22Rv1 (cell line): Measurements from ENCODE around the gene UNC5A.

Experiments
- H3K27ac ChIP-seq: fragments of 450-650 bp; 2 replicates; pipeline ENCODE4 v1.5.1; 2017
- ZFX ChIP-seq: fragments of 450-650 bp; IDR thresholded peaks from 2 replicates; pipeline ENCODE4 v1.6.1; 2017; ENCODE audit warnings: antibody characterized with exemption, borderline replicate concordance
- TF ChIP-seq, protein P1 (sequence below): fragments of 450-650 bp; IDR thresholded peaks from 2 replicates; pipeline ENCODE4 v1.5.1; 2017; ENCODE audit warnings: mild to moderate bottlenecking

The UNC5A gene

DNA sequence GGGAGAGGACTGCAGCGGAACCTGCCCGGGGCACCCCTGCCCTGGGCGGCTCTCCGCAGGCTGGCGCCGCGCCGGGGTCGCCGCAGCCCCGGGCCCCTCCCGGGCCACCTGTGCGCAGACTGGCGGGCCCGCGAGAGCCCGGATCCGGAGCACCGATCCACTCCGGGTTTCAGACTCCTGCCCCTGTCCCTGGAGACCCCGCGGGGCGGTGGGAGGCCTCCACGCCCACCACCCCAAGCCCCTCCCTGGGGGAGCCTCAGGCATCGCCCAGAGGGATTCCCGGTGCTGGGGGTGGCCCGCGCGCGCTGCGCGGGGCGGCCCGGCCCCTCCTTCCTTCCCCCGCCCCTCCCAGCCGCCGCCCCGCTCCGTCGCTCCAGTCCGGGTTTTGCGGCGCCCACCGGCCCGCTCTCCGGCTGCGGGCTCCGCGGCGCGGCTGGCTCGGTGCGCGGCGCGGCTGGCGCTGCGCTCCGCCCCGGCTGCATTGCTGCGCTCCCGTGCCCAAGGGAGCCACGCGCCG lies at the start of gene UNC5A:
Gene UNC5A, plus strand, starts transcription at position 479 of the 517 bp plus-strand sequence. CDS start 192 bp downstream, outside the sequence.
- H3K27ac ChIP-seq: no peak within 1 kb of the TSS
- TF ChIP-seq, protein P1, sequence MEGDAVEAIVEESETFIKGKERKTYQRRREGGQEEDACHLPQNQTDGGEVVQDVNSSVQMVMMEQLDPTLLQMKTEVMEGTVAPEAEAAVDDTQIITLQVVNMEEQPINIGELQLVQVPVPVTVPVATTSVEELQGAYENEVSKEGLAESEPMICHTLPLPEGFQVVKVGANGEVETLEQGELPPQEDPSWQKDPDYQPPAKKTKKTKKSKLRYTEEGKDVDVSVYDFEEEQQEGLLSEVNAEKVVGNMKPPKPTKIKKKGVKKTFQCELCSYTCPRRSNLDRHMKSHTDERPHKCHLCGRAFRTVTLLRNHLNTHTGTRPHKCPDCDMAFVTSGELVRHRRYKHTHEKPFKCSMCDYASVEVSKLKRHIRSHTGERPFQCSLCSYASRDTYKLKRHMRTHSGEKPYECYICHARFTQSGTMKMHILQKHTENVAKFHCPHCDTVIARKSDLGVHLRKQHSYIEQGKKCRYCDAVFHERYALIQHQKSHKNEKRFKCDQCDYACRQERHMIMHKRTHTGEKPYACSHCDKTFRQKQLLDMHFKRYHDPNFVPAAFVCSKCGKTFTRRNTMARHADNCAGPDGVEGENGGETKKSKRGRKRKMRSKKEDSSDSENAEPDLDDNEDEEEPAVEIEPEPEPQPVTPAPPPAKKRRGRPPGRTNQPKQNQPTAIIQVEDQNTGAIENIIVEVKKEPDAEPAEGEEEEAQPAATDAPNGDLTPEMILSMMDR: no peak
- no peak for TF ChIP-seq ZFX

DNA sequence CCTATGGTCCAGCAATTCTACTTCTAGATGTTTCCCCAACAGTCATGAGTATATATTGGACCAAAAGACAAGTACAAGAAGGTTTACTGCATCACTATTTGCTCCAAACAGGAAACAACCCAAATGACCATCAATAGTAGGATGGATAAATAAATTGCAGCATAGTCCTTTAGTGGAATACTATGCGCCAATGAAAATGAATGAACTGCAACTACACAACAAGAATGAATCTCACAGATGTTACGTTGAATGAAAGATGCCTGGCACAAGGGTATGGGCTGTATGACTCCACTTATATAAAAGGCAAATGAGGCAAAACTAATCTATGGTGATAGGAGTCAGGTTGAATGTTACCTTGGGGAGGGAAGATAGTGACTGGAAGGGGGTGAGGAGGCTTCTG lies 48.6 kb upstream of the UNC5A start:
- TF ChIP-seq ZFX: no peak
- TF ChIP-seq, protein P1: no peak
- H3K27ac ChIP-seq: no peak overlapping the region

DNA sequence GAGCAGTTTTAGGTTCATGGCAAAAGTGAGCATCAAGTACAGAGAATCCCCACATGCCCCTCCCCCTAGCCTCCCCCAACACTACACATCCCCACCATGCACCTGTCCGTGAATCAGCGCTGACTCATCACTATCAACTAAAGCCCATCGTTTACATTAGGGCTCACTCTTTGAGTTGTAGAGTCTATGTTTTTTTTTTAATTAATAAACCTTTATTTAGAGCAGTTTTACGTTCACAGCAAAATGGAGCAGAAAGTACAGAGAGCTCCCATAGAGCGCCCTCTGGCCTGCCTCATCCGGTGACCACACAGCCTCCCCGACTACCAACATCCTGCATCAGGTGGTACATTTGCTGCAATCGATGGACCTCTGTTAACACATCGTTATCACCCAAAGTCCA lies 47.9 kb upstream of the UNC5A start:
- TF ChIP-seq, protein P1: no peak
- TF ChIP-seq ZFX: no peak
- no peak overlapping the region for H3K27ac ChIP-seq

DNA sequence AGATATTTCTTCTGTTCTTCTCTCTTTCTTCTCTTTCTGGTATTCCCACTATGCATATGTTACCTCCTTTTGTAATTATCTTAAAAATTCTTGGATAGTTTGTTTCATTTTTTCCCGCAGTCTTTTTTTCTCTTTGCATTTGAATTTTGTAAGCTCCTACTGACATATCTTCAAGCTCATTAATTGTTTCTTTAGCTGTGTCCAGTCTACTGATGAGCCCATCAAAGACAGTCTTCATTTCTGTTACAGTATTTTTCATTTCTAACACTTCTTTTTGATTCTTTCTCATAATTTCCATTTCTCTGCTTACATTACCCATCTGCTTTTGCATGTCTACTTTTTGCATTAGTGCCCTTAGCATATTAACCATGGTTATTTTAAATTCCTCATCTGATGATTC lies 44.7 kb upstream of the UNC5A start:
- TF ChIP-seq ZFX: no peak
- TF ChIP-seq, protein P1: no peak
- no peak overlapping the region for H3K27ac ChIP-seq

DNA sequence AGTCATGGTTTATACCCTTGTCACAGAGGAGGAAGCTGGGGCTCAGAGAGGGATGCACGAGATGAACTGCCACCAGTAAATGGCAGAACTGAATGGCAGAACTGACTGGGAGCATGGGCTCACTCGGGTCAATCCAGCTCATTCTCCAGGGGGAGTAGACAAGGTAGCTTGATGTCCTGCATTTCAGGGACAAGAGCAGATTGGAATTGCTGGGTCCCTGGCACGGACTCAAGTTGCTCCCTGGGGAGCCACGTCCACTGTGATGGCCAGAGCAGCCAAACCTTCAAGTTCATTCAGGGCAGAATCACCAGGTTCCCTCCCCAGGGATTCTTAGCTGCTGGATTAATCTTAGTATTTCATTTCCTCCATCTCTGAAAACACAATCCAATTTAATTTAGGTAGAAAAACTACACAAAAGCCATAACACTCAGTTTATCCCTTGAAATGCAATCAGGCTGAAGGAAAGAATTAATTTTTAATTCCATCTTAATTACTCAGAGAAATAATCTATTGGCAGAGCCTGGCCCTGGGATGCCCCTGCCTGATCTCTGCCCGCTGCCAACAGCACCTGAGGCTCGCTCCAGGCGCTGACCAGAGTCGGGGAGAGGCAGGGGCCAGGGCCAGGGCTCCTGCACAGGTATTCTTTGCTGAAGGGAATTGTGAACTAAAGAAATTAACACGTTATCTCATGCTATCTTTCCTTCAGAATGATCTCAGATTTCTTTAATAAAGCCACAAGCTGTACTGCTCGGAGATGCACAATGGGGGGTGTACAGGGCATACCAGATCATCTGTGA lies 42.0 kb upstream of the UNC5A start:
- TF ChIP-seq, protein P1: no peak
- TF ChIP-seq ZFX: no peak
- no peak overlapping the region for H3K27ac ChIP-seq

DNA sequence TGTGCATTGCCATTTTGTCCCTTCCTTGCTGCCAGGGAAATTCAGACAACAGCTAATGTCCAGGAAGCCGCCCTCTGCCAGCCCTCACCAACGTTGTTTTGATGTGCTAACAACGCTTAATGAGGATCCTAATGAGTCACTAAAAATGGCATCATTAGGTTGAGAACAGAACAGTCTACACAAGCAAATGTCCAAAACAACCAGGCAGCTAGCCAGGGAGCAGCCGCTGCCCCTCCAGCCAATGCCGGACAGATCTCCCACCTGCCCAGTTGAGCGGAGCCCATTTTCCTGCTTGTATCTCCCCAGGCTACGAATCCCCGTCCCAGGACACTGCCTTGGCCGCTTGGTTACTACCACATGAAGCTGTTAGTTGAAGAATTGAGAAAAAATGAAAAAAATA lies 40.4 kb upstream of the UNC5A start:
- TF ChIP-seq, protein P1: no peak
- no peak for TF ChIP-seq ZFX

DNA sequence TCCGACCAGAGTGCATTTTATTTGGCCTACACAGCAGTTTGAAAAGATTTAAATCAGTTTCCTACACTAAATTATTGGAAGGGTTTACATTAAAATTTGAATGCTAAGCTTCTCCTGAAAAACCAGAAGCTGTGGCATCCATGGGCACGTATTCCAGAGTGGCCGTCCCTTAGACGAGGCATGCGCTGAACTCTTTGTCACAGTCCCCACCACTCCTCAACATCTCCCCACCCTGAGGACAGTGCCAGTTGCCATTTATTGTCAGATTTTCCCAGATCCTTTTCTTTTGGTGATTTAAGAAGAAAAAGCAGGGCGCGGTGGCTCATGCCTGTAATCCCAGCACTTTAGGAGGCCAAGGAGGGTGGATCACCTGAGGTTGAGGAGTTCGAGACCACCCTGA lies 39.9 kb upstream of the UNC5A start:
- TF ChIP-seq ZFX: no peak
- TF ChIP-seq, protein P1: no peak
- no peak overlapping the region for H3K27ac ChIP-seq

More for the DNA sequence above, 40.4 kb upstream of the UNC5A start:
- no peak overlapping the region for H3K27ac ChIP-seq
